ENCODE data around the gene APOL2. TPM values are rescaled to one million over a fixed set of nuclear protein-coding genes. Genes with fewer than 3 reads are reported as not detected.

The APOL2 gene
- total RNA-seq, 1 experiment from 2014 or later: 9.9 TPM

DNA sequence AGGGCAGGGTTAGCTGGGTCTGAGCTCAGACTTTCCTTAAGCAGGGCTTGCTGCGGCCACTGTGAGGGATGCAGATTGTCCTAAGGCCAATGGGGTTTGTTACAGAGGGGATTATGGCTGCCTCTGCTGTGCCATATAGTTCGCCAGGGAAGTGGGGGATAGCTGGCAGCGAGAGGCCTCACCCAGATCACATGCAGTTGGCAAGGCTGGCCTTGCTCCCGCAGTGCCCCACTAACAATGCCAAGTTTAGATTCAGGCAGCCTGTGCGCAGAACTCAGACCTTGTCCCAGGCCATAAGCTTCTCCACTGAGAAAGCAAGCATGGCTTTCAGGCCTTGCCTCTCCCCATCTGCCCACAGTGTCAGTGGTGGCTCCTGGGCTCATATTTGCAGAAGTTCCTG is 4.7 kb upstream of the APOL2 start:
- H3K9ac ChIP-seq (ENCODE audit: low read length): no peak overlapping the region
- DNase-seq (ENCODE audit: low read depth, low spot score) (no peak), ATAC-seq (no peak)
- intact Hi-C loops (cut with micrococcal nuclease): no loop called here
- no peaks in the 10 kb centered on the region for H3K79me2 ChIP-seq (ENCODE audit: insufficient read depth, low read length)
- no TSS peak for BruUV-seq (replicated peaks)
- no peak overlapping the region for H3K27ac ChIP-seq (ENCODE audit: low read depth, low read length)
- no peak overlapping the region for H3K4me3 ChIP-seq (replicated peaks in 1 of 2; ENCODE audit: low read depth in 1 of 2, low read length in 2 of 2)
- H4K20me1 ChIP-seq (ENCODE audit: insufficient read depth): no peaks in the 10 kb centered on the region
- H2AFZ ChIP-seq (ENCODE audit: low read depth, low read length, poor library complexity, severe bottlenecking): no peak overlapping the region
- H3K27me3 ChIP-seq (ENCODE audit: insufficient read depth, low read length): no peaks in the 10 kb centered on the region
- no peaks in the 10 kb centered on the region for H3K9me3 ChIP-seq (ENCODE audit: control insufficient read depth in 1 of 2, insufficient read depth in 1 of 2, low read depth in 1 of 2, low read length in 2 of 2)
- TF ChIP-seq TCF7L2 (IDR thresholded peaks at IDR 0.05; ENCODE audit: borderline replicate concordance, extremely low read depth, insufficient read depth, insufficient read length) (no peak), RAD21 (IDR thresholded peaks at IDR 0.05; ENCODE audit: low read depth) (no peak), ELF1 (IDR thresholded peaks at IDR 0.05; ENCODE audit: borderline replicate concordance, low read depth) (no peak), SP1 (IDR thresholded peaks at IDR 0.05; ENCODE audit: low read depth) (no peak), CBX3 (IDR thresholded peaks at IDR 0.05; ENCODE audit: low read depth) (no peak), SRF (IDR thresholded peaks at IDR 0.05; ENCODE audit: low read depth) (no peak), POLR2AphosphoS5 (IDR thresholded peaks at IDR 0.05; ENCODE audit: low read depth, low read length) (no peak), JUND (IDR thresholded peaks at IDR 0.05) (no peak), ZFX (IDR thresholded peaks at IDR 0.05) (no peak)
- TF ChIP-seq, protein P1, sequence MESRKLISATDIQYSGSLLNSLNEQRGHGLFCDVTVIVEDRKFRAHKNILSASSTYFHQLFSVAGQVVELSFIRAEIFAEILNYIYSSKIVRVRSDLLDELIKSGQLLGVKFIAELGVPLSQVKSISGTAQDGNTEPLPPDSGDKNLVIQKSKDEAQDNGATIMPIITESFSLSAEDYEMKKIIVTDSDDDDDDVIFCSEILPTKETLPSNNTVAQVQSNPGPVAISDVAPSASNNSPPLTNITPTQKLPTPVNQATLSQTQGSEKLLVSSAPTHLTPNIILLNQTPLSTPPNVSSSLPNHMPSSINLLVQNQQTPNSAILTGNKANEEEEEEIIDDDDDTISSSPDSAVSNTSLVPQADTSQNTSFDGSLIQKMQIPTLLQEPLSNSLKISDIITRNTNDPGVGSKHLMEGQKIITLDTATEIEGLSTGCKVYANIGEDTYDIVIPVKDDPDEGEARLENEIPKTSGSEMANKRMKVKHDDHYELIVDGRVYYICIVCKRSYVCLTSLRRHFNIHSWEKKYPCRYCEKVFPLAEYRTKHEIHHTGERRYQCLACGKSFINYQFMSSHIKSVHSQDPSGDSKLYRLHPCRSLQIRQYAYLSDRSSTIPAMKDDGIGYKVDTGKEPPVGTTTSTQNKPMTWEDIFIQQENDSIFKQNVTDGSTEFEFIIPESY (IDR thresholded peaks at IDR 0.05; ENCODE audit: extremely low read depth, insufficient replicate concordance, low read length): no peak
- ChIA-PET CTCF (no interaction called here), RAD21 (ENCODE audit: low non-redundant PET in 1 of 2, low total read pairs in 2 of 2, uncharacterized antibody in 2 of 2, unreplicated experiment in 2 of 2) (no interaction called here), POLR2A (no interaction called here)
- H3K9me2 ChIP-seq (ENCODE audit: insufficient read depth): no peaks in the 10 kb centered on the region
- H3K4me2 ChIP-seq (ENCODE audit: low read length): no peak overlapping the region
- no peaks in the 10 kb centered on the region for H3K36me3 ChIP-seq (ENCODE audit: control insufficient read depth in 1 of 2, insufficient read depth in 2 of 2, low read length in 2 of 2)
- peaks cover 6 to 10% of the 10 kb centered on the region in 2 experiments; a peak in 3 of 4 replicates for H3K4me1 ChIP-seq (ENCODE audit: control insufficient read depth in 1 of 2, insufficient read depth in 2 of 2, low read length in 2 of 2)

Measured in HCT116 (cell line).